ENCODE measurements around the gene RTN4R.

The RTN4R gene

GRCh38 chr22:20211409-20211996, 56.6 kb downstream of the RTN4R start:
- no peak for TF ChIP-seq CTCF (IDR thresholded peaks at IDR 0.05)

GRCh38 chr22:20210473-20211059, 57.6 kb downstream of the RTN4R start:
- TF ChIP-seq CTCF (IDR thresholded peaks at IDR 0.05) = no peak

- no peak for TF ChIP-seq CTCF (IDR thresholded peaks at IDR 0.05)
Observed at GRCh38 chr22:20209761-20210250, 58.3 kb downstream of the RTN4R start.

- no peak for TF ChIP-seq CTCF (IDR thresholded peaks at IDR 0.05)
Observed at GRCh38 chr22:20208713-20209310, 59.3 kb downstream of the RTN4R start.

- TF ChIP-seq CTCF (IDR thresholded peaks at IDR 0.05) = no peak
Observed at GRCh38 chr22:20207277-20208025, 60.7 kb downstream of the RTN4R start.

GRCh38 chr22:20206709-20207215, 61.4 kb downstream of the RTN4R start:
- TF ChIP-seq CTCF (IDR thresholded peaks at IDR 0.05) = peak; percentile 13; the same call in 1 of the 2 replicates

GRCh38 chr22:20205964-20206708, 62.0 kb downstream of the RTN4R start:
- no peak for TF ChIP-seq CTCF (IDR thresholded peaks at IDR 0.05)
